GM19023 (cell line): ENCODE measurements around the gene CCDC154.
"Not testable (repeated sequence)": the region's sequence is repeated elsewhere in the genome, so short reads cannot be mapped to it uniquely, and the experiment has no call there.

Source experiments
- ATAC-seq: cut with Tn5 transposase; IDR thresholded peaks from one replicate; pipeline ENCODE4 v1.9.1; 2021; ENCODE audit warnings: mild to moderate bottlenecking, moderate library complexity; ENCODE audit not compliant: unreplicated experiment

CCDC154 gene

GRCh38 chr16:1474082-1474795 is 29.9 kb upstream of the CCDC154 start:
- no peak for ATAC-seq

GRCh38 chr16:1472974-1473373 is 28.6 kb upstream of the CCDC154 start:
- ATAC-seq, result no peak

GRCh38 chr16:1471569-1472194 is 27.3 kb upstream of the CCDC154 start:
- no peak for ATAC-seq

GRCh38 chr16:1470481-1471251 is 26.3 kb upstream of the CCDC154 start:
- no peak for ATAC-seq

- no peak for ATAC-seq
These were observed 25.4 kb upstream of the CCDC154 start for GRCh38 chr16:1469693-1470201.

- ATAC-seq, result not testable (repeated sequence)
These were observed 24.8 kb upstream of the CCDC154 start for GRCh38 chr16:1469141-1469540.

GRCh38 chr16:1468426-1468810 is 24.1 kb upstream of the CCDC154 start:
- no peak for ATAC-seq

GRCh38 chr16:1466968-1467521 is 22.7 kb upstream of the CCDC154 start:
- no peak for ATAC-seq

- ATAC-seq, result no peak
These were observed 21.7 kb upstream of the CCDC154 start for GRCh38 chr16:1466054-1466453.

GRCh38 chr16:1465567-1465915 is 21.2 kb upstream of the CCDC154 start:
- ATAC-seq, result no peak

GRCh38 chr16:1464894-1465566 is 20.7 kb upstream of the CCDC154 start:
- no peak for ATAC-seq

GRCh38 chr16:1464196-1464893 is 20.0 kb upstream of the CCDC154 start:
- ATAC-seq, result no peak

GRCh38 chr16:1461146-1461545 is 16.8 kb upstream of the CCDC154 start:
- ATAC-seq, result no peak

GRCh38 chr16:1460602-1461138 is 16.3 kb upstream of the CCDC154 start:
- no peak for ATAC-seq

- ATAC-seq, result no peak
These were observed 15.6 kb upstream of the CCDC154 start for GRCh38 chr16:1459967-1460366.

- no peak for ATAC-seq
These were observed 14.6 kb upstream of the CCDC154 start for GRCh38 chr16:1458977-1459341.

- ATAC-seq, result no peak
These were observed 14.1 kb upstream of the CCDC154 start for GRCh38 chr16:1458336-1458976.

- ATAC-seq, result no peak
These were observed 13.3 kb upstream of the CCDC154 start for GRCh38 chr16:1457489-1458245.

GRCh38 chr16:1456951-1457350 is 12.6 kb upstream of the CCDC154 start:
- ATAC-seq, result no peak
